Frontal cortex (tissue), 4 donors: ENCODE data around the gene LINGO1. TPM values are rescaled to one million over a fixed set of nuclear protein-coding genes. Genes with fewer than 3 reads are reported as not detected.

Experiments used
- DNase-seq, 2 donors: peaks; one replicate each; pipeline ENCODE4 v3.0.0; 2012; ENCODE audit warnings: low spot score in 2 of 2
- FAIRE-seq: peaks from 2 replicates; lab custom pipeline; 2012; peaks lifted over from hg19 to GRCh38; lab: Jason Lieb, UNC
- total RNA-seq: library from RNA; depleted of rRNA; stranded (reverse); fragments of >200 nt; gene quantifications from one replicate; pipeline ENCODE4 v1.2.3, GENCODE V29; 2014
- donor health status: control.
- donor health status: control.
- donor health status: control.

The LINGO1 gene
- total RNA-seq, 1 donor from 2014 or later: 32.6 TPM

DNA sequence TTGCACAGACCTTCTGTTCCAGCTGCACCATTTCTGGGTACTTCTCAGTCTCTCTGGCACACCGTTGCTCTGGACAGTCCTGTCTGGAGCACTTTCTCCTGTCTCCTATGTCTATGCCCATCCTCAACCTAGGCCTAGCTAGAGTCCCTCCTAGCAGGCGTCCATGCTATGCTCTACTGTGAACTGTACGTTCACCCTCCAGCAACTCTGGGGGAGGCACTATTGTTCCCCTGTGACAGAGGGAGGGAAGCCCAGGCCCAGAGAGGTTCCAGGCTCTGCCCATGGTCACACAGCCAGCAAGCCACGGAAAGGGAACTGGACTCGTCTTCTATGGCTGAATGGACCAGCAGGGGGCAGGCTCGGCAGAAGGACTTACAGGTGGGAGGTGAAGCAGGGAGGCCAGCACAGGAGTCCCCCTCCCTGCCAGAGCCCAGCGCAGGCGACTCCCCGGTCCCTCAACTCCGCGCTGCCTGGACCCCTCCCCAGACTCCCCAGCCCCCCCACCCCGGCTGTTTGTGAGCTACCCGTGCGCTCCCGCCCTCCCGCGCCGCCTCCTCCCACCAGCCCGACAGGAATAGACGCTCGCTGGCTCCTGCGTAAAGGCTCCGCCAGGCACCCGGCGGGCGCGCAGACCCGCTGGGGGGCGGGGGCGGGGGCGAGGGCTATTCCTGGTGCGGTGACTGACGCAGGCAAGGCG lies 1.7 kb upstream of the LINGO1 start:
- DNase-seq (no peak), FAIRE-seq (no peak)

DNA sequence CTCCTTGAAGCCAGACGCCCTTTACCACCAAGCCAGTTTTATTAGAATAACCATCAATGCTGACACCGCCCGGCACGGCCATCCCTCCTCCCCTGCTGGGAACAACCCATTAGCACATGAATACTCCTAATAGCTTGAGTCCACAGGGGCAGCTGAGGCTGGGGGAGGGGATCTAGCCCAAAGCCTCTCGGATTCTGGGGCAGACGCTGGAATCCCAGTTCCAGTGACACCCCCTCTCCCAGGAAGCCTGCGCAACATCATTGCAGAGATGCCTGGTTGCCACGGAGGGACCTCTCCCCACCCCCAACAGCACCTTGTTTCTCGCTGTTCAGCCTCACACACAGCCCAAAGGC lies 1.2 kb upstream of the LINGO1 start:
- no peak for DNase-seq
- no peak for FAIRE-seq

- no peak for FAIRE-seq
- peak; percentile 91 to 92 for DNase-seq
These were observed 611 bp upstream of the LINGO1 start for GRCh38 chr15:77633134-77633912.

DNA sequence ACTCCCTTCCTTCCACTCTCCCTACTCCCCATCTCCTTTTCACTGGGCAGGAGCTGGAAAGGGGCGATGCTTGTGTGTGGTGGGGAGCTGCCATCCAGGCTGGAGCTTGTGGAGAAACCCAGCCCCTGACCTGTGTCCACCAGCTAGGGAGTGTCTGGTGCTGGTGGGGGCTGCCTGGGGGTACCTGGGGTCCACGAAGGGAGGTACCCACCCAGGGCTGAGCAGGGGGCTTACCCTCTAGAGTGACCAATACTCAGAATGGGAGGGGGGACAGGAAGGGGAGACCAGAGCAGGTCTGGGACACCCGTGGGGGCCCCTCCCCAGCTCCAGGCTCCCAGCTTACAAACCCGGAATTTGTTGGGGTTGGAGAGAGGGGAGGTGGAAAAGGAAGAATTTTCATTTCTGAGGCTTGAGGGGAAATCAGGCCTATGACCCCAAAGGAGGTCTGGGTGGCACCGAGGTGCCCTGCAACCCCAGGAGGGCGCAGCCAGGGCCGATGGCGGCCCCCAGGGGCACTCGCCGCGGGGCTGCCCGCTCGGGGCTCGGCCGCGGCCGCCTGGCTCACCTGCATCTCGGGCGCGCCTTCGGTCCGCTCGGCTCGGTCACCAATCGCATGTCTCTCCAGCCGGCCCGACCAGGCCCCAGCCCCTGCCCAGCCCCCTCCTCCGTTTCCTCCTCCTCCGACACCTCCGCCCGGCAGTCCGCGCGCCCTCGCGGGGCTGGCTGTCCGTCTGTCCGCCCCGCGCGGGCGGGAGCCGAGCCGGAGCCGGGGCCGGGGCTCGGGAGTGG lies 773 bp downstream of the LINGO1 start:
- FAIRE-seq (no peak), DNase-seq (no peak)

DNA sequence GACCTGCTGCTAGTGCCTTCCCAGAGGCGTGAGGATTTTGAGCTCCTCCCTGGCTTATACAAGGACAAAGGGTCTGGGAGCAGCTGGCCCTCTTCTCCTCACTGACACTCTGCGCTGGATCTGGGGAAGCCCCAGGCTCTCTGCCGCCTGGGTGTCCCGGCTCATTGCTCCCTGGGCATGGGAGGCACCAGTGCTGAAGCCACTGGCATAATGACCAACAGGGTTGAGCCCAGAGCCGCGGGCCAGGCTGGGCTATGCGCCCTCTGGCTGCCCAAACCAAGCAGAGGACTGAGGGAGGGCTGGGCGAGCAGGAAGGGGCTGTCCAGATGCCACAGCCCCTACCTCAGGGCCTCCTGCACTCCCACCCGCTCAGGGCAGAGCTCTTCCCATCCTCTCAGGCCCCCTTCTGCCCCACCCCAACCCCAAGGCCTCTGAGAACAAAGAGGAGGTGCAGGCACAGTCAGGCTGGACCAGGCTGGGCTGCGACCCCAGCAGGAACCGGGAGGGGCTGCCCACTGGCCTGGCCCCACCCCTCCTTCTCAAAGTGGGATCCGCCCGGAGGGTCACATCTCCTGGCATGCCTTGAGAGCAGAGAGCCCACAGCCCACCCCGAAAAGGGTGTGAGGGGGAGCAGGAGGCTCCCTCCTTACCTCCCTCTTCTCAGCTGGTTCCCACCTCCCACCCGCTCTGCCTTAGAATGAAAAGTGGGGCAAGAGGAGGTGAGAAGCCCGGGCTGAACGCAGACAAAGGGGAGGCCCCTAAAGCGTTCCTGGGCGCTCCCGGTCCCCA lies 1.6 kb downstream of the LINGO1 start:
- DNase-seq: peak; percentile 71 to 75
- no peak for FAIRE-seq

- DNase-seq: no peak
These were observed 2.7 kb downstream of the LINGO1 start for GRCh38 chr15:77630056-77630455.

GRCh38 chr15:77629070-77630030 lies 3.4 kb downstream of the LINGO1 start:
- DNase-seq (no peak), FAIRE-seq (no peak)

More at GRCh38 chr15:77630056-77630455, 2.7 kb downstream of the LINGO1 start:
- no peak for FAIRE-seq

- no peak for FAIRE-seq
- DNase-seq: no peak
These were observed 4.7 kb downstream of the LINGO1 start for GRCh38 chr15:77628010-77628409.

DNA sequence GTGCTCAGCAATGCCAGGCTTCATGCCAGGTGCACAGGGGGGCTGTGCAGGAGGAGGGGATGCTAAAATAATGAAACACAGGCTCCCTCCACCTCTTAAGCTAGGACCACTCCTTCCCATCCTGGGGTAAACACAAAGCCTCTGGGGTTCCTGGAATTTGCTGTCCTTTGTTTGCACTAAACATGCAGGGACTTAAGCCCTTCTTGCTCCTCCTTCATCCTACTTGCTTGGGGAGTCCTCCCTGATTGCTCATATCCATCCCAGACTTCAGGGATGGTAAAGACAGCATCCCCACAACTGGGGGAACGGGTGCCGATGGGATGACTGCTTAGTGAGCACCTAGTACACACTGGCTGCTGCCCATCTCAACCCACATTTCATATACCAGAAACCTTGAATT lies 5.1 kb downstream of the LINGO1 start:
- FAIRE-seq (no peak), DNase-seq (no peak)

- DNase-seq (no peak), FAIRE-seq (no peak)
These were observed 5.6 kb downstream of the LINGO1 start for GRCh38 chr15:77627067-77627466.

DNA sequence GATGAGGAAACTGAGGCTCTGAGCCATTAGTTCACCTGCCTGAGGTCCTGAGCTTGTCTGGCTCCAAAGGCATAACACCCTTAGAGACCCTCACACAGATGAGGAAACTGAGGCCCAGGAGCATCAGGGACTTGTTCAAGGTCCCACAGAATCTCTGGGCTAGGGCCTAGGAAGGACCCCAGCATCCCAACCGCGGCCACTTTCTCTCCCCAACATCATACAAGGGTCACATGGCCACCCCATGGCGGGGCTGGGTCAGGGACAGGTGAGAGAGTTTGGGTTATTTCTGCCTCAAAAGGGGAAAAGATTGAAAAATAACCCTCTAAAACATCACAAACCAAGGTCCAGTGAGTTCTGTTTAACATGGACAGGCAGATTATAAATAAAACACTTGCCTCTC lies 6.7 kb downstream of the LINGO1 start:
- DNase-seq (no peak), FAIRE-seq (no peak)

DNA sequence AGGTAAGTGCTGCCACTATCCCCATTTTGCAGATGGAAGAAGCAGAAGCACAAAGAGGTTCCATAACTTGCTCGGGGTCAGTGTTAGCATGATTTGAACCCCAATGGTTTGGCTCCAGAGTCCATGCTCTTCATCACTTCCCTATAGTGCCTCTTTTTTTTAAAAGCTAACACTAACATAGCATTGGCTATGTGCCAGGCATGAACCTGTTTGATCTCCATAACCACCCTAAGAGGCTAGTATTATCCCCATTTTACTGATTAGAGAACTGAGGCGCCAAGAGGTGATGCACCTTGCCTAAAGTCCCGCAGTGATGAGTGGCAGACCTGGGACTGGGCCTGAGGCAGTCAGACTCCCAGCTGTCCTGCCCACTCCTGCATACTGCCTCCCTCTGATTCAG lies 7.3 kb downstream of the LINGO1 start:
- no peak for DNase-seq
- no peak for FAIRE-seq

GRCh38 chr15:77624868-77625267 lies 7.8 kb downstream of the LINGO1 start:
- DNase-seq (no peak), FAIRE-seq (no peak)

GRCh38 chr15:77623755-77624524 lies 8.8 kb downstream of the LINGO1 start:
- FAIRE-seq: no peak

DNA sequence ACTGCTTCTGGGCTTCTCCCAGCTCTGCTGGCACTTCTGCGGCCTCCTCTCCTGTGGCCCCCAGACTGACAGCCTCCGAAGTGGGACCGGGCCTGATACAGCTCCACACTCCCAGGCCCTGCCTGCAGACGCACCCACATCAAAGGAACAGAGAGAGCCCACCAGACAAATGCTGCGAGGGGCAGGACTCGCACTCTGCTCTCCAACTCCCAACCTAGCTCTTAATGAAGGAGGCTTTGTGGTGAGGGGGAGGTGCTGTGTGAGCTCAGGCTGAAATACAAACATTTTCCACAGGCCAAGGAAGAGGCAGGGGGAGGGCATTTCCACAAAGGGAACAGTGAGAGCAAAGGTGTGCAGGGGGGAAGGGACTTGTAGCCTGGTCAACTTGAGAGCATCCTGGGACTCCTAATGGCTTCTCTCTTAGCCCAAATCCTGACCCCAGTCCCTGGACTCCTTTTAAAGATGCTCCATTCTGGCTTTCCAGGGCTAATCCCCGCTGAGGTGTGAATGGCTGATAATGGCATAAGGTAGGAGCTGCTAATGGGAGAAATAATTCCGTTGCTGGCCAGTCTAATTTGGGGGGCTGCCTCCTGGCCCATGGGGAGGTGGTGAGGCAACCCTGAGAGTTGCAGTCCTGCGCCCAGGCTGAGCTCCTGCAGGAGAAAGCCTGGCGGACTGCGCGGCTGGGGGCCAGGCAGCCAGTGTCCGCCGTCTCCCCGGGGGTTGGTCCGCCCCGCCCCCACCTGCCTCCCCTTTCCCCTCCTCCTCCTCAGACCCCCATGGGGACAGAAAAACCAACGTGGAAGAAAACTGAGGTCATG lies 9.6 kb downstream of the LINGO1 start:
- DNase-seq: peak in 1 of 2 donors; percentile 17
- no peak for FAIRE-seq

More at GRCh38 chr15:77623755-77624524, 8.8 kb downstream of the LINGO1 start:
- DNase-seq: peak in 1 of 2 donors; percentile 17

DNA sequence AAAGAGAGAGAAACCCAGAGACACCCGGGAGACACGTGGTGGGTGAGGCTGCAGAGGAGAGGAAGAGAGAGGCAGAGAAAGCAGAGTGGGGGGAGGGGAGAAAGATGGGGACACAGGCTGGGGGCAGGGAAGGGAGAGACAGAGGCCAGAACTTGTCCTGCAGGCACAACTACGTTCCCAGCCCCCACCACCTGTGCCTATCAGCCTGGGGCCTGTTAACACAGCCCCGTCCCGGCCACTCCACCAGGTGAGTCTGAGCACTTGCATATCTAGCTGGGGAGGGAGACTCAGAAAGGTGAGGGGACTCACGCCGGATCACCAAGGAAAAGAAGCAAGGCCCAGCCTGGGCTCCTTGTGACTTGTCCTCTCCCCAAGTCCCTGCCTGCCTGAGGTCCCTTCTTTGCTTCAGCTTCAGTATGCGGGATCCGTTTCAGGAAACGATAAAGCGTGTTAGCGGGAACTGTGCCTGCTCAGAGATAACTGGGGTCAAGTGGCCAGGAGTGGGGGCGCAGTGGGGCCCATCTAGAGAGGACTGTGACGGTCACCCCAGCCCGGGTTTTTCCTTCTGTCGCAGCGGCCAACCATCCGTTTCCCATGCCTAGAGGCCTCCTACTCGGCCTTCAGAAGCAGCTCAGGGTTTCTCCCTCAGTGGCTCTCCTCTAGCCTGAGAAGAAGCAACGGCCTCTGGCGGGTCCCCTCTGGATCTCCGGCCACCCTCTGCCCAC lies 10.3 kb downstream of the LINGO1 start:
- DNase-seq: no peak

DNA sequence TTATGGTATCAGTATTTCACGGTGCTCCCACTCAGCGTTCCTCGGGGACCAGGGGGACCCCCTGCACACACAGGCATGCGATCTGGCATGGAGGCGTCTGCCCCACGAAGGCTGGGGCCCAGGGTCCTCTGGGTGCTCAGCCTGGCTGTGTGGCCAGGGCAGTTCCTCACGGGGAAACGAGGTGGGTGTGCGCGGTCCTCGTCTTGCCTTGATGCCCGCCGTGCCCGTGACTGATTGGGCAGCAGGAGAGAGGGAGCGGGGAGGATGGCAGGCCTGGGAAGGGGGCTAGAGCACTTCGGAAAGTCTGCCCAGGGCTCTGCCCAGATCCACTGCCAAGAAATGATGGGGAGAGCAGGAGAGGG lies 10.9 kb downstream of the LINGO1 start:
- DNase-seq (no peak), FAIRE-seq (no peak)

More for the DNA sequence above, 10.3 kb downstream of the LINGO1 start:
- FAIRE-seq: no peak
